HCT116 (cell line): ENCODE data around the gene RCOR1.

Source experiments
- JUND ChIP-seq: IDR thresholded peaks from 2 replicates; pipeline ENCODE4 v1.6.1; 2012
- POLR2A ChIP-seq: IDR thresholded peaks from 2 replicates; pipeline ENCODE4 v1.7.0; 2011; ENCODE audit warnings: borderline replicate concordance; ENCODE audit not compliant: insufficient read depth, insufficient read length; ENCODE audit errors: extremely low read depth
- POLR2AphosphoS5 ChIP-seq: IDR thresholded peaks from 2 replicates; pipeline ENCODE4 v1.6.1; 2011; ENCODE audit warnings: mild to moderate bottlenecking, low read depth, low read length, moderate library complexity
- RAD21 ChIP-seq: IDR thresholded peaks from 2 replicates; pipeline ENCODE4 v1.6.1; 2012; ENCODE audit warnings: low read depth, mild to moderate bottlenecking
- SIN3A ChIP-seq: IDR thresholded peaks from 2 replicates; pipeline ENCODE4 v1.6.1; 2012; ENCODE audit warnings: low read depth
- SP1 ChIP-seq: IDR thresholded peaks from 2 replicates; pipeline ENCODE4 v1.6.1; 2012; ENCODE audit warnings: low read depth
- YY1 ChIP-seq: IDR thresholded peaks from 2 replicates; pipeline ENCODE4 v1.6.1; 2011; ENCODE audit warnings: low read length, low read depth, moderate library complexity, mild to moderate bottlenecking; ENCODE audit not compliant: insufficient replicate concordance; ENCODE audit errors: extremely low read depth
- ZNF274 ChIP-seq: fragments of 200-500 bp; sonication (Bioruptor generic); IDR thresholded peaks from 2 replicates; pipeline ENCODE4 v1.6.1; 2014; ENCODE audit warnings: mild to moderate bottlenecking, low read depth, low read length, inconsistent platforms
- TF ChIP-seq, protein P1 (sequence below), 3 experiments: fragments of 200-600 bp in 1 of 3; sonication (generic) in 1 of 3; IDR thresholded peaks in 2 of 3; conservative IDR thresholded peaks in 1 of 3; 2 replicates each; pipeline ENCODE4 v1.5.1; 2012 to 2017; ENCODE audit warnings: low read depth in 2 of 3, low read length in 2 of 3, antibody characterized with exemption in 1 of 3, borderline replicate concordance in 1 of 3, control low read depth in 1 of 3, mild to moderate bottlenecking in 1 of 3, mixed read lengths in 1 of 3, mixed run types in 1 of 3, moderate library complexity in 1 of 3; ENCODE audit not compliant: insufficient read depth in 1 of 3
- TF ChIP-seq, protein P2 (sequence below): IDR thresholded peaks from 2 replicates; pipeline ENCODE4 v1.6.1; 2012

GRCh38 chr14:102578821-102579220, 13.6 kb upstream of the RCOR1 start:
- TF ChIP-seq, protein P1, sequence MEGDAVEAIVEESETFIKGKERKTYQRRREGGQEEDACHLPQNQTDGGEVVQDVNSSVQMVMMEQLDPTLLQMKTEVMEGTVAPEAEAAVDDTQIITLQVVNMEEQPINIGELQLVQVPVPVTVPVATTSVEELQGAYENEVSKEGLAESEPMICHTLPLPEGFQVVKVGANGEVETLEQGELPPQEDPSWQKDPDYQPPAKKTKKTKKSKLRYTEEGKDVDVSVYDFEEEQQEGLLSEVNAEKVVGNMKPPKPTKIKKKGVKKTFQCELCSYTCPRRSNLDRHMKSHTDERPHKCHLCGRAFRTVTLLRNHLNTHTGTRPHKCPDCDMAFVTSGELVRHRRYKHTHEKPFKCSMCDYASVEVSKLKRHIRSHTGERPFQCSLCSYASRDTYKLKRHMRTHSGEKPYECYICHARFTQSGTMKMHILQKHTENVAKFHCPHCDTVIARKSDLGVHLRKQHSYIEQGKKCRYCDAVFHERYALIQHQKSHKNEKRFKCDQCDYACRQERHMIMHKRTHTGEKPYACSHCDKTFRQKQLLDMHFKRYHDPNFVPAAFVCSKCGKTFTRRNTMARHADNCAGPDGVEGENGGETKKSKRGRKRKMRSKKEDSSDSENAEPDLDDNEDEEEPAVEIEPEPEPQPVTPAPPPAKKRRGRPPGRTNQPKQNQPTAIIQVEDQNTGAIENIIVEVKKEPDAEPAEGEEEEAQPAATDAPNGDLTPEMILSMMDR (IDR thresholded peaks at IDR 0.05 in 2 of 3, conservative IDR thresholded peaks at IDR 0.05 in 1 of 3; ENCODE audit: borderline replicate concordance in 1 of 3, insufficient read depth in 1 of 3, low read depth in 2 of 3, low read length in 2 of 3): no peak
- TF ChIP-seq ZNF274: no peak
- no peak for TF ChIP-seq JUND
- TF ChIP-seq, protein P2, sequence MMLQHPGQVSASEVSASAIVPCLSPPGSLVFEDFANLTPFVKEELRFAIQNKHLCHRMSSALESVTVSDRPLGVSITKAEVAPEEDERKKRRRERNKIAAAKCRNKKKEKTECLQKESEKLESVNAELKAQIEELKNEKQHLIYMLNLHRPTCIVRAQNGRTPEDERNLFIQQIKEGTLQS: no peak
- TF ChIP-seq POLR2AphosphoS5: no peak
- TF ChIP-seq POLR2A: no peak
- TF ChIP-seq SP1: no peak
- TF ChIP-seq SIN3A: no peak
- no peak for TF ChIP-seq RAD21
- TF ChIP-seq YY1: no peak
